GM12892 (cell line): Measurements from ENCODE around the gene RTEL1.

Source experiments
- POLR2AphosphoS5 ChIP-seq: IDR thresholded peaks from 2 replicates; pipeline ENCODE4 v1.6.1; 2011; ENCODE audit warnings: low read depth, low read length, control low read depth
- TAF1 ChIP-seq: IDR thresholded peaks from 2 replicates; pipeline ENCODE4 v1.6.1; 2011; ENCODE audit warnings: low read depth, mild to moderate bottlenecking, control low read depth, low read length, borderline replicate concordance

DNA sequence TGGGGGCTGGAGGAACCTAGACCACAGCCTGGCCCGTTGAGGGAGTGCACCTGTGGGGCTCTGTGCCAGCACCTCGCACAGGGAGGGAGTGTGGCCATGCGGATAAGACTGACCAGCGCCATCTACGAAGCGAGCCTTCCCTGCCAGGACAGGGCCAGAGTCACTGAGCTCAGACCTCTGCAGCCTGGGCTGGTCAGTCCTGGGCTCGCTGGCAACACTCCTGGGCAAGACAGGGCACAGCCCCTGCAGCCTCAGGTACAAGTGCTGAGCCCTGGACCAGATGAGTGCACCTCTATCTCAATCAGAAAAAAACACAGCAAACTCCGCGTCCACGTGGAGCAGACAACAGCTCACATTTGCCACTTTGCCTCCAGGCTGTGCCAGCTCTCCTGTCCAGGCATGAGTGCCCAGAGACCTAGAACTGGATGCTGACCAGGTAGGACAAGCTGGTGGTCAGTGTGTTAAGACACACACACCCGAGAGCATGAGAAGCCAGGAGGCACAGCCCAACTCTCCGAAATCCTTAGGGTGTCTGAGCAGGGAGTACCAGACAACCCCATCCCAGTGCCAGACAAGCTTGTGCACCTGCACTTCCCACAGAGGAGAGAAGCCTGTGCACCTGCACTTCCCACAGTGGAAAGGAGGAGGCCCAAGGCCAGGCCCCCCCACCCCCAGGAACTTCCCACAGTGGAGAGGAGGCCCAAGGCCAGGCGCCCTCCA, 44.8 kb downstream of the RTEL1 start:
- TF ChIP-seq POLR2AphosphoS5 (no peak; the same call in 1 of the 2 replicates), TAF1 (no peak)
